ENCODE data around the gene GEMIN7.

GEMIN7 gene

GRCh38 chr19:45096700-45097099 is 17.6 kb downstream of the GEMIN7 start:
- ChIA-PET POLR2A (no interaction called here), CTCF (interaction anchor here (1.3 kb wide), 1 partner anchor 13 kb away, joined by 3 read pairs; no protein-coding TSS in a partner anchor)
- no peak for TF ChIP-seq CTCF (IDR thresholded peaks at IDR 0.05; ENCODE audit: control extremely low read depth, extremely low read depth, low read depth, missing control alignments)
- DNase-seq (ENCODE audit: extremely low spot score): no peak

- ChIA-PET CTCF (interaction anchor here (1.3 to 1.9 kb wide), 3 partner anchors 14 to 342 kb away, joined by 3 to 4 read pairs (median 3); no protein-coding TSS in a partner anchor), POLR2A (no interaction called here)
- no peak for TF ChIP-seq CTCF (IDR thresholded peaks at IDR 0.05; ENCODE audit: control extremely low read depth, extremely low read depth, low read depth, missing control alignments)
- DNase-seq (ENCODE audit: extremely low spot score): no peak
Measured at GRCh38 chr19:45097450-45097775, 18.4 kb downstream of the GEMIN7 start.

GRCh38 chr19:45097776-45098520 is 18.9 kb downstream of the GEMIN7 start:
- DNase-seq (ENCODE audit: extremely low spot score): no peak
- no peak for TF ChIP-seq CTCF (IDR thresholded peaks at IDR 0.05; ENCODE audit: control extremely low read depth, extremely low read depth, low read depth, missing control alignments)
- POLR2A ChIA-PET: no interaction called here
- CTCF ChIA-PET: interaction anchor here (1.0 to 2.1 kb wide), 4 partner anchors 11 to 341 kb away, joined by 3 to 4 read pairs (median 4); no protein-coding TSS in a partner anchor

- DNase-seq (ENCODE audit: extremely low spot score): no peak
- no peak for TF ChIP-seq CTCF (IDR thresholded peaks at IDR 0.05; ENCODE audit: control extremely low read depth, extremely low read depth, low read depth, missing control alignments)
- POLR2A ChIA-PET: interaction anchor here (0.5 kb wide), 1 partner anchor 24 kb away, joined by 7 read pairs; no protein-coding TSS in a partner anchor
Measured at GRCh38 chr19:45098521-45099466, 19.7 kb downstream of the GEMIN7 start.

GRCh38 chr19:45099467-45100191 is 20.6 kb downstream of the GEMIN7 start:
- ChIA-PET POLR2A (interaction anchor here (0.5 kb wide), 1 partner anchor 24 kb away, joined by 7 read pairs; no protein-coding TSS in a partner anchor), CTCF (interaction anchor here (1.0 to 2.1 kb wide), 2 partner anchors 13 to 32 kb away, joined by 3 to 4 read pairs; no protein-coding TSS in a partner anchor)
- DNase-seq (ENCODE audit: extremely low spot score): no peak
- no peak for TF ChIP-seq CTCF (IDR thresholded peaks at IDR 0.05; ENCODE audit: control extremely low read depth, extremely low read depth, low read depth, missing control alignments)

More at GRCh38 chr19:45098521-45099466, 19.7 kb downstream of the GEMIN7 start:
- CTCF ChIA-PET: interaction anchor here (1.0 to 2.1 kb wide), 4 partner anchors 12 to 340 kb away, joined by 3 to 4 read pairs (median 4); no protein-coding TSS in a partner anchor

- no peak for DNase-seq (ENCODE audit: extremely low spot score)
- no peak for TF ChIP-seq CTCF (IDR thresholded peaks at IDR 0.05; ENCODE audit: control extremely low read depth, extremely low read depth, low read depth, missing control alignments)
- ChIA-PET POLR2A (no interaction called here), CTCF (no interaction called here)
Measured at GRCh38 chr19:45100201-45100600, 21.1 kb downstream of the GEMIN7 start.
